ENCODE data around the gene GBX1.

- no peak for TF ChIP-seq CTCF (IDR thresholded peaks at IDR 0.05)
- no peak for TF ChIP-seq POLR2AphosphoS5 (IDR thresholded peaks at IDR 0.05)
- TF ChIP-seq POLR2A (IDR thresholded peaks at IDR 0.05) = no peak
Observed at GRCh38 chr7:151146761-151147160, 20.7 kb downstream of the GBX1 start.

All from suprapubic skin (tissue), 4 donors.